A549 (cell line): ENCODE measurements around the gene NPAS2. TPM values are rescaled to one million over a fixed set of nuclear protein-coding genes. Genes with fewer than 3 reads are reported as not detected.

Experiments
- ATAC-seq, 2 experiments: fragments of 200-7000 bp in 1 of 2; fragments of >200 bp in 1 of 2; cut with Nextera tagmentation in 1 of 2; cut with Tn5 transposase in 1 of 2; 3 replicates each; pipeline versions ENCODE4 v1.8.0 to v1.9.1; 2018 to 2020; ENCODE audit warnings: mild to moderate bottlenecking in 1 of 2, moderate library complexity in 1 of 2
- CTCF ChIA-PET: fragments of 300-600 bp; sonication (Branson Sonifier 250); formaldehyde crosslinking; extraction: SDS; loops from one replicate; lab custom pipeline; 2021; ENCODE audit warnings: antibody characterized with exemption, inconsistent platforms; lab: Yijun Ruan, JAX
- POLR2A ChIA-PET: fragments of 350-600 bp; formaldehyde crosslinking; extraction: SDS; loops from one replicate; lab custom pipeline; 2021; ENCODE audit warnings: antibody characterized with exemption, inconsistent platforms; lab: Yijun Ruan, JAX
- DNase-seq, 2 experiments: peaks; one replicate each; pipeline versions ENCODE4 v3.0.0 to v3.0.0-alpha.2; 2011 to 2016; ENCODE audit warnings: low read depth in 1 of 2, low spot score in 1 of 2
- FAIRE-seq: peaks from 2 replicates; lab custom pipeline; 2011; peaks lifted over from hg19 to GRCh38; lab: Jason Lieb, UNC
- H3K27ac ChIP-seq, 2 experiments: fragments of >200 bp; sonication (Bioruptor Twin); formaldehyde crosslinking; 3 replicates each; pipeline ENCODE4 v1.5.1; 2016 to 2017
- H3K4me1 ChIP-seq: fragments of >200 bp; sonication (Bioruptor Twin); formaldehyde crosslinking; 3 replicates; pipeline ENCODE4 v1.6.1; 2016
- H3K4me2 ChIP-seq: fragments of >200 bp; sonication (Bioruptor Twin); formaldehyde crosslinking; 3 replicates; pipeline ENCODE4 v1.6.1; 2016
- H3K4me3 ChIP-seq: fragments of >200 bp; sonication (Bioruptor Twin); formaldehyde crosslinking; 3 replicates; pipeline ENCODE4 v1.5.1; 2016
- H3K9me3 ChIP-seq: fragments of >200 bp; sonication (Bioruptor Twin); formaldehyde crosslinking; 3 replicates; pipeline ENCODE4 v1.6.1; 2016
- BCL3 ChIP-seq: fragments of >200 bp; sonication (Bioruptor Twin); formaldehyde crosslinking; IDR thresholded peaks from 3 replicates; pipeline ENCODE4 v1.6.1; 2016
- CTCF ChIP-seq: fragments of >200 bp; sonication (Bioruptor Twin); formaldehyde crosslinking; IDR thresholded peaks from 3 replicates; pipeline ENCODE4 v1.5.1; 2016
- EHMT2 ChIP-seq: fragments of 200-600 bp; sonication (generic); IDR thresholded peaks from 2 replicates; pipeline ENCODE4 v1.6.1; 2016; ENCODE audit warnings: antibody characterized with exemption, low read depth, mild to moderate bottlenecking, moderate library complexity
- ELK1 ChIP-seq: fragments of 150-350 bp; IDR thresholded peaks from 2 replicates; pipeline ENCODE4 v1.6.1; 2014; ENCODE audit warnings: low read depth, mild to moderate bottlenecking, low read length
- HOXA7 ChIP-seq: fragments of 250-450 bp; sonication (Bioruptor Pico); IDR thresholded peaks from 2 replicates; pipeline ENCODE4 v1.5.0; 2020; ENCODE audit warnings: mild to moderate bottlenecking, moderate library complexity
- JUN ChIP-seq, 2 experiments: fragments of >200 bp; sonication (Bioruptor Twin); formaldehyde crosslinking; IDR thresholded peaks; 2 replicates in 1 of 2; 3 replicates in 1 of 2; pipeline ENCODE4 v1.6.1; 2016 to 2017
- NPAS2 ChIP-seq: fragments of 250-450 bp; sonication (Bioruptor Pico); IDR thresholded peaks from 2 replicates; pipeline ENCODE4 v1.8.0; 2022; ENCODE audit warnings: mild to moderate bottlenecking, moderate library complexity, borderline replicate concordance
- RAD21 ChIP-seq, 2 experiments: fragments of >200 bp in 1 of 2; sonication (Bioruptor Twin) in 1 of 2; formaldehyde crosslinking in 1 of 2; IDR thresholded peaks in 1 of 2; conservative IDR thresholded peaks in 1 of 2; 2 replicates in 1 of 2; 3 replicates in 1 of 2; pipeline ENCODE4 v1.6.1; 2012 to 2018; ENCODE audit warnings: inconsistent platforms in 1 of 2
- SMC3 ChIP-seq: fragments of >200 bp; sonication (Bioruptor Twin); formaldehyde crosslinking; IDR thresholded peaks from 3 replicates; pipeline ENCODE4 v1.6.1; 2018; ENCODE audit warnings: inconsistent platforms
- WGBS: methylation state at CpG from one replicate; pipeline ENCODE4 v1.1.6; 2017; ENCODE audit errors: missing lambda C conversion rate; 5-methylcytosine and 5-hydroxymethylcytosine counted together
- polyA plus RNA-seq, 4 experiments: library from polyadenylated mRNA; depleted of rRNA in 3 of 4; stranded (reverse); fragments of >200 nt; fragmentation: RNase III in 1 of 4; extraction: RNeasy Plus Mini Kit Qiagen cat#74134 plus additional on column Dnase treatment in 1 of 4; gene quantifications; 2 replicates in 3 of 4; 3 replicates in 1 of 4; pipeline ENCODE4 v1.2.3, GENCODE V29; 2011 to 2017

NPAS2 gene
- polyA plus RNA-seq, 2 of the 4 experiments (the other 2 are of a cell fraction): 31.4 to 56.1 TPM

- FAIRE-seq (no peak), DNase-seq (no peak), ATAC-seq (peak in 1 of 2 experiments; percentile 32; a peak in 3 of 6 replicates)
- TF ChIP-seq RAD21 (conservative IDR thresholded peaks at IDR 0.05 in 1 of 2, IDR thresholded peaks at IDR 0.05 in 1 of 2) (peak; percentile 15 to 22; a peak in 2 of 5 replicates), BCL3 (no peak), SMC3 (peak; percentile 36; the same call in 2 of the 3 replicates), JUN (IDR thresholded peaks at IDR 0.05) (no peak), NPAS2 (CRISPR knock-in tag) (no peak), CTCF (peak; percentile 22; the same call in 2 of the 3 replicates)
- POLR2A ChIA-PET: no interaction called here
- Histone ChIP-seq H3K27ac (peak overlapping the region in 1 of 2 experiments; percentile 45; a peak in 2 of 6 replicates), H3K9me3 (peaks cover 17% of the 10 kb centered on the region; the same call in 2 of the 3 replicates), H3K4me2 (no peak overlapping the region), H3K4me3 (no peak overlapping the region), H3K4me1 (peaks cover 23% of the 10 kb centered on the region)
- CTCF ChIA-PET: interaction anchor here (0.9 to 2.2 kb wide), 11 partner anchors 9 to 276 kb away, joined by 3 to 7 read pairs (median 4); no protein-coding TSS in a partner anchor
- 75% methylated on average over 6 of the region's 6 CpGs for whole genome bisulfite sequencing
These were observed 51.0 kb downstream of the NPAS2 start for GRCh38 chr2:100870652-100871531.

GRCh38 chr2:100875516-100876230 lies 55.7 kb downstream of the NPAS2 start:
- FAIRE-seq: no peak

More at GRCh38 chr2:100875516-100876230, 55.7 kb downstream of the NPAS2 start:
- no peak overlapping the region for H3K4me3 ChIP-seq
- CTCF ChIA-PET: interaction anchor here (1.0 to 3.7 kb wide), 2 partner anchors 10 to 265 kb away, joined by 4 to 15 read pairs; no protein-coding TSS in a partner anchor
- 0 out of 6 replicates have a peak overlapping the region, but pooled peaks of 1 of the 2 experiments have one; percentile 17 for H3K27ac ChIP-seq
- no peaks in the 10 kb centered on the region for H3K9me3 ChIP-seq
- H3K4me1 ChIP-seq: peaks cover 39% of the 10 kb centered on the region
- 83% methylated on average over 20 of the region's 20 CpGs for WGBS
- no peak for DNase-seq
- POLR2A ChIA-PET: no interaction called here
- no peak for TF ChIP-seq HOXA7 (CRISPR knock-in tag)
- no peak for TF ChIP-seq ELK1
- TF ChIP-seq EHMT2: no peak
- TF ChIP-seq CTCF: no peak
- no peak for ATAC-seq
- H3K4me2 ChIP-seq: no peak overlapping the region
